Right ventricle myocardium superior (tissue), 1 donor: Measurements from ENCODE around the gene DENND2A. TPM values are rescaled to one million over a fixed set of nuclear protein-coding genes. Genes with fewer than 3 reads are reported as not detected.
"Not testable (repeated sequence)": the region's sequence is repeated elsewhere in the genome, so short reads cannot be mapped to it uniquely, and the experiment has no call there.

Source experiments
- ATAC-seq: fragments of 200-7000 bp; cut with Tn5 transposase; one replicate; pipeline ENCODE4 v1.9.1; 2020; ENCODE audit warnings: mild to moderate bottlenecking; ENCODE audit not compliant: poor library complexity
- DNase-seq: peaks from one replicate; pipeline ENCODE4 v3.0.0-alpha.2; 2020
- intact Hi-C: fragments of 100-400 bp; cut with DNase I; formaldehyde crosslinking; loops from one replicate; pipeline ENCODE4 v1.11.2; 2022
- total RNA-seq: library from RNA; stranded (reverse); fragmentation: NEBNext Ultra II Directional; extraction: Animal tissue kit (Norgen Biotek cat#: 25700); gene quantifications from one replicate; pipeline ENCODE4 v1.2.1, GENCODE V29; 2021
- donor health status: DM: no; HTN: yes; CAD: no; lungs with severe emphysema.

Gene DENND2A
- total RNA-seq, 1 donor from 2014 or later: 11.6 TPM

GRCh38 chr7:140542228-140542603 is 98.4 kb downstream of the DENND2A start:
- DNase-seq (peak; percentile 77), ATAC-seq (peak; percentile 81)
- intact Hi-C loops: no loop called here

GRCh38 chr7:140541513-140542227 is 98.9 kb downstream of the DENND2A start:
- peak; percentile 68 for DNase-seq
- intact Hi-C loops: no loop called here
- ATAC-seq: peak; percentile 78

GRCh38 chr7:140541176-140541512 is 99.5 kb downstream of the DENND2A start:
- ATAC-seq: no peak
- DNase-seq: no peak
- intact Hi-C loops: no loop called here

- intact Hi-C loops: no loop called here
- no peak for ATAC-seq
Observed at GRCh38 chr7:140540136-140540777, 100.4 kb downstream of the DENND2A start.

GRCh38 chr7:140539461-140539860 is 101.2 kb downstream of the DENND2A start:
- ATAC-seq: no peak

More at GRCh38 chr7:140540136-140540777, 100.4 kb downstream of the DENND2A start:
- no peak for DNase-seq

GRCh38 chr7:140537750-140538482 is 102.7 kb downstream of the DENND2A start:
- intact Hi-C loops: no loop called here
- ATAC-seq (no peak), DNase-seq (peak; percentile 36)

More at GRCh38 chr7:140539461-140539860, 101.2 kb downstream of the DENND2A start:
- no peak for DNase-seq
- intact Hi-C loops: no loop called here

GRCh38 chr7:140534743-140535142 is 105.9 kb downstream of the DENND2A start:
- intact Hi-C loops: no loop called here
- DNase-seq (peak; percentile 61), ATAC-seq (peak; percentile 71)

- peak; percentile 49 for DNase-seq
- intact Hi-C loops: no loop called here
- peak; percentile 46 for ATAC-seq
Observed at GRCh38 chr7:140533394-140533872, 107.2 kb downstream of the DENND2A start.

- ATAC-seq, DNase-seq, intact Hi-C loops: not testable (repeated sequence)
Observed at GRCh38 chr7:140529428-140529827, 111.2 kb downstream of the DENND2A start.

- ATAC-seq: no peak
- DNase-seq: peak; percentile 35
- intact Hi-C loops: no loop called here
Observed at GRCh38 chr7:140526787-140527664, 113.6 kb downstream of the DENND2A start.

GRCh38 chr7:140526214-140526613 is 114.4 kb downstream of the DENND2A start:
- ATAC-seq: no peak
- DNase-seq: peak; percentile 13
- intact Hi-C loops: no loop called here

GRCh38 chr7:140525743-140526142 is 114.9 kb downstream of the DENND2A start:
- intact Hi-C loops: no loop called here
- DNase-seq: peak; percentile 40
- ATAC-seq: no peak

- DNase-seq (no peak), ATAC-seq (no peak)
- intact Hi-C loops: no loop called here
Observed at GRCh38 chr7:140521421-140521820, 119.2 kb downstream of the DENND2A start.

GRCh38 chr7:140519007-140519399 is 121.6 kb downstream of the DENND2A start:
- ATAC-seq (peak; percentile 50), DNase-seq (no peak)
- intact Hi-C loops: loop anchor here (2.0 to 5.0 kb wide), 2 partner anchors 48 to 134 kb away; no protein-coding TSS in a partner anchor

GRCh38 chr7:140518370-140519006 is 122.1 kb downstream of the DENND2A start:
- DNase-seq: no peak
- intact Hi-C loops: loop anchor here (2.0 to 5.0 kb wide), 2 partner anchors 49 to 134 kb away; no protein-coding TSS in a partner anchor
- ATAC-seq: peak; percentile 22

GRCh38 chr7:140517546-140518369 is 122.9 kb downstream of the DENND2A start:
- DNase-seq (peak; percentile 94), ATAC-seq (peak; percentile 94)
- intact Hi-C loops: loop anchor here (2.0 to 5.0 kb wide), 2 partner anchors 50 to 135 kb away; no protein-coding TSS in a partner anchor
